H9 (cell line): Measurements from ENCODE around the gene HDHD3. TPM values are rescaled to one million over a fixed set of nuclear protein-coding genes. Genes with fewer than 3 reads are reported as not detected.

Source experiments
- DNase-seq: peaks from one replicate; pipeline ENCODE4 v3.0.0-alpha.2; 2017
- H2AFZ ChIP-seq: one replicate; pipeline ENCODE4 v1.6.1; 2013; ENCODE audit warnings: mild to moderate bottlenecking, low read length, control low read depth, moderate library complexity
- H2AK5ac ChIP-seq: 2 replicates; pipeline ENCODE4 v1.6.1; 2013; ENCODE audit warnings: low read length, control low read depth, mixed read lengths; ENCODE audit not compliant: insufficient read length
- H2BK120ac ChIP-seq: one replicate; pipeline ENCODE4 v1.6.1; 2013; ENCODE audit warnings: low read depth, mild to moderate bottlenecking, low read length, control low read depth, inconsistent platforms; ENCODE audit not compliant: poor library complexity, severe bottlenecking
- H2BK12ac ChIP-seq: 2 replicates; pipeline ENCODE4 v1.6.1; 2013; ENCODE audit warnings: low read length, control low read depth, mixed read lengths, low read depth; ENCODE audit not compliant: insufficient read length
- H2BK15ac ChIP-seq: 2 replicates; pipeline ENCODE4 v1.6.1; 2013; ENCODE audit warnings: low read depth, low read length, control low read depth
- H2BK20ac ChIP-seq: one replicate; pipeline ENCODE4 v1.6.1; 2013; ENCODE audit warnings: low read depth, mild to moderate bottlenecking, low read length, control low read depth, inconsistent platforms; ENCODE audit not compliant: poor library complexity, severe bottlenecking
- H2BK5ac ChIP-seq: 2 replicates; pipeline ENCODE4 v1.6.1; 2013; ENCODE audit warnings: low read length, control low read depth, mixed read lengths; ENCODE audit not compliant: insufficient read length
- H3K14ac ChIP-seq: 2 replicates; pipeline ENCODE4 v1.6.1; 2013; ENCODE audit warnings: low read length, control low read depth; ENCODE audit not compliant: insufficient read depth
- H3K18ac ChIP-seq: 2 replicates; pipeline ENCODE4 v1.6.1; 2013; ENCODE audit warnings: low read depth, mild to moderate bottlenecking, mixed read lengths, low read length, control low read depth; ENCODE audit not compliant: insufficient read length
- H3K23ac ChIP-seq: 2 replicates; pipeline ENCODE4 v1.6.1; 2013; ENCODE audit warnings: low read length, control low read depth, mixed read lengths, low read depth; ENCODE audit not compliant: insufficient read length
- H3K23me2 ChIP-seq: 2 replicates; pipeline ENCODE4 v1.6.1; 2013; ENCODE audit warnings: low read depth, mild to moderate bottlenecking, mixed read lengths, low read length, control low read depth; ENCODE audit not compliant: insufficient read length, poor library complexity, severe bottlenecking
- H3K27ac ChIP-seq: 2 replicates; pipeline ENCODE4 v1.5.1; 2013; ENCODE audit warnings: low read length, control low read depth, mixed read lengths, low read depth; ENCODE audit not compliant: insufficient read length
- H3K27me3 ChIP-seq: 2 replicates; pipeline ENCODE4 v1.6.1; 2013; ENCODE audit warnings: low read length, control low read depth, inconsistent platforms; ENCODE audit not compliant: insufficient read depth
- H3K4ac ChIP-seq: 2 replicates; pipeline ENCODE4 v1.6.1; 2013; ENCODE audit warnings: low read depth, mild to moderate bottlenecking, control low read depth, inconsistent platforms, low read length, moderate library complexity
- H3K4me1 ChIP-seq: 2 replicates; pipeline ENCODE4 v1.6.1; 2013; ENCODE audit warnings: low read length, control low read depth, inconsistent platforms; ENCODE audit not compliant: insufficient read depth
- H3K4me2 ChIP-seq: 2 replicates; pipeline ENCODE4 v1.6.1; 2013; ENCODE audit warnings: low read length, control low read depth, mixed read lengths; ENCODE audit not compliant: insufficient read length, insufficient read depth
- H3K56ac ChIP-seq: 2 replicates; pipeline ENCODE4 v1.6.1; 2013; ENCODE audit warnings: low read depth, mild to moderate bottlenecking, mixed read lengths, low read length, control low read depth; ENCODE audit not compliant: insufficient read length
- H3K79me1 ChIP-seq: 2 replicates; pipeline ENCODE4 v1.6.1; 2013; ENCODE audit warnings: low read depth, mild to moderate bottlenecking, moderate library complexity, low read length, control low read depth, inconsistent platforms; ENCODE audit not compliant: insufficient read depth, poor library complexity, severe bottlenecking
- H3K79me2 ChIP-seq: 2 replicates; pipeline ENCODE4 v1.6.1; 2013; ENCODE audit warnings: low read length, control low read depth, inconsistent platforms; ENCODE audit not compliant: insufficient read depth
- H3K9ac ChIP-seq: 2 replicates; pipeline ENCODE4 v1.6.1; 2013; ENCODE audit warnings: low read length, control low read depth, mixed read lengths; ENCODE audit not compliant: insufficient read length; ENCODE audit errors: extremely low read depth
- H3K9me3 ChIP-seq: one replicate; pipeline ENCODE4 v1.6.1; 2013; ENCODE audit warnings: low read depth, low read length, inconsistent platforms; ENCODE audit not compliant: control insufficient read depth
- H3T11ph ChIP-seq: one replicate; pipeline ENCODE4 v1.6.1; 2013; ENCODE audit warnings: mild to moderate bottlenecking, low read length, control low read depth, inconsistent platforms
- H4K20me1 ChIP-seq: one replicate; pipeline ENCODE4 v1.6.1; 2013; ENCODE audit not compliant: control insufficient read depth, insufficient read length, insufficient read depth
- H4K5ac ChIP-seq: 2 replicates; pipeline ENCODE4 v1.6.1; 2013; ENCODE audit warnings: low read depth, mild to moderate bottlenecking, mixed read lengths, low read length, control low read depth; ENCODE audit not compliant: insufficient read length
- H4K8ac ChIP-seq: replicated peaks from 2 replicates; pipeline ENCODE4 v1.6.1; 2013; ENCODE audit warnings: low read length, control low read depth, mixed read lengths, low read depth; ENCODE audit not compliant: insufficient read length
- H4K91ac ChIP-seq: 2 replicates; pipeline ENCODE4 v1.6.1; 2013; ENCODE audit warnings: low read depth, mild to moderate bottlenecking, moderate library complexity, mixed read lengths, low read length, control low read depth; ENCODE audit not compliant: insufficient read length
- H3K27ac Mint-ChIP-seq, 3 experiments: 2 replicates in 2 of 3; 3 replicates in 1 of 3; pipeline ENCODE4 v1.8.0; 2020 to 2021; ENCODE audit warnings: mixed read lengths in 3 of 3, mild to moderate bottlenecking in 1 of 3, moderate library complexity in 1 of 3
- H3K27me3 Mint-ChIP-seq: 2 replicates; pipeline ENCODE4 v1.8.0; 2021; ENCODE audit warnings: low read depth, mild to moderate bottlenecking, moderate library complexity, mixed read lengths
- H3K36me3 Mint-ChIP-seq, 3 experiments: 2 replicates in 2 of 3; 3 replicates in 1 of 3; pipeline ENCODE4 v1.8.0; 2020 to 2021; ENCODE audit warnings: low read depth in 3 of 3, mixed read lengths in 3 of 3; ENCODE audit not compliant: insufficient read depth in 1 of 3
- H3K4me1 Mint-ChIP-seq, 2 experiments: 2 replicates each; pipeline ENCODE4 v1.8.0; 2020; ENCODE audit warnings: mixed read lengths in 2 of 2
- H3K4me3 Mint-ChIP-seq, 2 experiments: 2 replicates in 1 of 2; 3 replicates in 1 of 2; pipeline ENCODE4 v1.8.0; 2020 to 2021; ENCODE audit warnings: mild to moderate bottlenecking in 2 of 2, mixed read lengths in 2 of 2, moderate library complexity in 1 of 2
- H3K9me3 Mint-ChIP-seq, 2 experiments: 2 replicates in 1 of 2; 3 replicates in 1 of 2; pipeline ENCODE4 v1.8.0; 2020; ENCODE audit warnings: mild to moderate bottlenecking in 2 of 2, mixed read lengths in 2 of 2, moderate library complexity in 1 of 2
- WGBS: extraction: QIAGEN DNeasy Blood & Tissue Kit; methylation state at CpG from one replicate; pipeline ENCODE4 v1.1.7; 2013; ENCODE audit warnings: missing lambda C conversion rate, low lambda C conversion rate, mixed read lengths; ENCODE audit not compliant: insufficient read length; ENCODE audit errors: extremely low coverage; 5-methylcytosine and 5-hydroxymethylcytosine counted together
- total RNA-seq: library from RNA; stranded (reverse); gene quantifications from 2 replicates; pipeline ENCODE4 v1.2.1, GENCODE V29; 2021
- TF ChIP-seq, protein P1 (sequence below): fragments of 200-600 bp; sonication (generic); conservative IDR thresholded peaks from 3 replicates; pipeline ENCODE4 v1.8.0; 2021; ENCODE audit warnings: antibody characterized with exemption, mild to moderate bottlenecking

HDHD3 gene
- total RNA-seq, 1 experiment from 2014 or later: 10.9 TPM

DNA sequence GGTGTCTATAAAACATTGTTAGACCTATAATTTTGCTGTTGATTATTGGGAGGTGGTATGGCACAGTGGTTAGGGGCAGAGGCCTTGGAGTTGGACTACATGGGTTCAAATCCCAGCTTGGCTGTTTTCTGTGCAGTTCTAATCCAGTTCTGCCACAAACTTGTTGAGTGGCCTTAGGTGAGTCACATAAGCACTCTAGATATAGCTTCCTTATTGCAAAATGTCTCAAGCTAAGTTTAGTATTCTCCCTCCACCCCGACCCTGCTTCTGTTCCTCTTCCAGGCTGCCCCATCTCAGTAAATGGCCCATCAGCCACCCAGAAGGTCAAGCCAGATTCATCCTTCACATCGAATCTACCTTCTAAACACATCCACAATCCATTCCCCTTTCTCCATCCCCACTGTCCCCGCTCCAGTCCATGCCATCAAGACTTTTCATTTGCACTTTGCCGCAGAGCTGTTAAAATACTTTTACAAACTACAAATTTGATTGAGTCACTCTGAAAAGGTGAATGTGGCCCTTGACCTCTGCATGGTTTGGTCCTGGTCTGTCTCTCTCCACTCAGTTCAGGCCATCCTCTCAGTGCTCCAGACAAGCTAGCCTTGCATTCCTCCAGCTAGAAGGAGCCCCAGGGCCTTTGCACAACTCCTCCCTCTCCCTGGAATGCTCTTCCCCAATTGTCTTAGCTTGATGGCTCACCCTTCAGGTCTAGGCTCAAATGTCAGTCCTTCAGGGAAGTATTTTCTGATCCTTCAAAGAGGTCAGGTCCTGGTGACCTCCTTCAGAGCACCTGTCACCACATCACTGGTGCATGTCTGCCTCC lies 10.0 kb upstream of the HDHD3 start:
- H2BK5ac ChIP-seq: no peak overlapping the region
- no peak for DNase-seq
- Mint-ChIP-seq H3K4me1 (0 out of 4 replicates have a peak, but pooled peaks cover 0 to 5% of the 10 kb centered on the region in 2 experiments), H3K4me3 (no peak overlapping the region), H3K36me3 (peaks cover 3 to 35% (median 24%) of the 10 kb centered on the region in 3 experiments; a peak in 5 of 7 replicates), H3K9me3 (no peaks in the 10 kb centered on the region), H3K27ac (no peak overlapping the region), H3K27me3 (no peaks in the 10 kb centered on the region)
- no peaks in the 10 kb centered on the region for H3K23me2 ChIP-seq
- no peaks in the 10 kb centered on the region for H3K79me2 ChIP-seq
- no peak overlapping the region for H2AK5ac ChIP-seq
- no peak overlapping the region for H2BK15ac ChIP-seq
- H3T11ph ChIP-seq: no peak overlapping the region
- H3K27ac ChIP-seq: no peak overlapping the region
- no peak overlapping the region for H3K4me2 ChIP-seq
- no peaks in the 10 kb centered on the region for H3K9me3 ChIP-seq
- no peak overlapping the region for H2BK120ac ChIP-seq
- no peak overlapping the region for H4K91ac ChIP-seq
- no peak overlapping the region for H3K56ac ChIP-seq
- no peak overlapping the region for H3K14ac ChIP-seq
- no peak overlapping the region for H3K23ac ChIP-seq
- H4K5ac ChIP-seq: no peak overlapping the region
- no peak overlapping the region for H2BK12ac ChIP-seq
- H4K8ac ChIP-seq: no peak overlapping the region
- H3K27me3 ChIP-seq: no peaks in the 10 kb centered on the region
- H2BK20ac ChIP-seq: no peak overlapping the region
- TF ChIP-seq, protein P1, sequence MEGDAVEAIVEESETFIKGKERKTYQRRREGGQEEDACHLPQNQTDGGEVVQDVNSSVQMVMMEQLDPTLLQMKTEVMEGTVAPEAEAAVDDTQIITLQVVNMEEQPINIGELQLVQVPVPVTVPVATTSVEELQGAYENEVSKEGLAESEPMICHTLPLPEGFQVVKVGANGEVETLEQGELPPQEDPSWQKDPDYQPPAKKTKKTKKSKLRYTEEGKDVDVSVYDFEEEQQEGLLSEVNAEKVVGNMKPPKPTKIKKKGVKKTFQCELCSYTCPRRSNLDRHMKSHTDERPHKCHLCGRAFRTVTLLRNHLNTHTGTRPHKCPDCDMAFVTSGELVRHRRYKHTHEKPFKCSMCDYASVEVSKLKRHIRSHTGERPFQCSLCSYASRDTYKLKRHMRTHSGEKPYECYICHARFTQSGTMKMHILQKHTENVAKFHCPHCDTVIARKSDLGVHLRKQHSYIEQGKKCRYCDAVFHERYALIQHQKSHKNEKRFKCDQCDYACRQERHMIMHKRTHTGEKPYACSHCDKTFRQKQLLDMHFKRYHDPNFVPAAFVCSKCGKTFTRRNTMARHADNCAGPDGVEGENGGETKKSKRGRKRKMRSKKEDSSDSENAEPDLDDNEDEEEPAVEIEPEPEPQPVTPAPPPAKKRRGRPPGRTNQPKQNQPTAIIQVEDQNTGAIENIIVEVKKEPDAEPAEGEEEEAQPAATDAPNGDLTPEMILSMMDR: no peak
- H3K79me1 ChIP-seq: no peaks in the 10 kb centered on the region
- no peak overlapping the region for H3K18ac ChIP-seq
- H3K9ac ChIP-seq: no peak overlapping the region
- WGBS: 100% methylated on average over 1 of the region's 4 CpGs
- H2AFZ ChIP-seq: no peak overlapping the region
- no peaks in the 10 kb centered on the region for H3K4me1 ChIP-seq
- H3K4ac ChIP-seq: no peak overlapping the region
- no peaks in the 10 kb centered on the region for H4K20me1 ChIP-seq
